GM19239 (cell line): ENCODE measurements around the gene MRPL36.

Source experiments
- DNase-seq: peaks from one replicate; pipeline ENCODE4 v3.0.0; 2011; ENCODE audit warnings: low spot score; ENCODE audit not compliant: insufficient read length
- FAIRE-seq: peaks from 2 replicates; lab custom pipeline; 2011; peaks lifted over from hg19 to GRCh38; lab: Jason Lieb, UNC

Gene MRPL36

GRCh38 chr5:1833264-1834021 lies 33.8 kb upstream of the MRPL36 start:
- FAIRE-seq (no peak), DNase-seq (no peak)

- no peak for DNase-seq
- FAIRE-seq: no peak
Measured at GRCh38 chr5:1832511-1833250, 33.0 kb upstream of the MRPL36 start.

GRCh38 chr5:1831677-1832313 lies 32.2 kb upstream of the MRPL36 start:
- FAIRE-seq (no peak), DNase-seq (no peak)

GRCh38 chr5:1831257-1831656 lies 31.6 kb upstream of the MRPL36 start:
- no peak for DNase-seq
- FAIRE-seq: no peak

GRCh38 chr5:1830571-1831228 lies 31.1 kb upstream of the MRPL36 start:
- DNase-seq: no peak
- FAIRE-seq: no peak

- FAIRE-seq: no peak
Measured at GRCh38 chr5:1827886-1828397, 28.3 kb upstream of the MRPL36 start.

GRCh38 chr5:1827025-1827885 lies 27.6 kb upstream of the MRPL36 start:
- no peak for DNase-seq
- no peak for FAIRE-seq

More at GRCh38 chr5:1827886-1828397, 28.3 kb upstream of the MRPL36 start:
- DNase-seq: peak; percentile 16

GRCh38 chr5:1826235-1826980 lies 26.8 kb upstream of the MRPL36 start:
- FAIRE-seq: no peak
- DNase-seq: no peak

- no peak for DNase-seq
- FAIRE-seq: no peak
Measured at GRCh38 chr5:1824903-1825841, 25.5 kb upstream of the MRPL36 start.

GRCh38 chr5:1824109-1824821 lies 24.6 kb upstream of the MRPL36 start:
- DNase-seq: no peak
- FAIRE-seq: no peak

GRCh38 chr5:1823381-1824034 lies 23.9 kb upstream of the MRPL36 start:
- FAIRE-seq: no peak

GRCh38 chr5:1821862-1822261 lies 22.2 kb upstream of the MRPL36 start:
- DNase-seq: no peak
- FAIRE-seq: no peak

More at GRCh38 chr5:1823381-1824034, 23.9 kb upstream of the MRPL36 start:
- DNase-seq: no peak

GRCh38 chr5:1820926-1821325 lies 21.3 kb upstream of the MRPL36 start:
- FAIRE-seq (no peak), DNase-seq (no peak)

GRCh38 chr5:1820381-1820780 lies 20.7 kb upstream of the MRPL36 start:
- DNase-seq (no peak), FAIRE-seq (no peak)

- no peak for DNase-seq
- FAIRE-seq: no peak
Measured at GRCh38 chr5:1819458-1819857, 19.8 kb upstream of the MRPL36 start.

- FAIRE-seq (no peak), DNase-seq (no peak)
Measured at GRCh38 chr5:1818784-1819183, 19.1 kb upstream of the MRPL36 start.
